ENCODE data around the gene ALMS1. TPM values are rescaled to one million over a fixed set of nuclear protein-coding genes. Genes with fewer than 3 reads are reported as not detected.
A peak's percentile ranks its signal among the peaks of the same experiment; 100 is the strongest.
"Not testable (repeated sequence)": the region's sequence is repeated elsewhere in the genome, so short reads cannot be mapped to it uniquely, and the experiment has no call there.

The ALMS1 gene
- total RNA-seq, 2 donors from 2014 or later: 34.2 to 44.5 TPM

- Histone ChIP-seq H3K36me3 (replicated peaks in 1 of 2; ENCODE audit: insufficient read depth in 1 of 2, low read depth in 2 of 2) (no peaks in the 10 kb centered on the region), H3K4me3 (no peak overlapping the region), H3K27ac (no peak overlapping the region), H3K9me3 (no peaks in the 10 kb centered on the region), H3K4me1 (no peaks in the 10 kb centered on the region), H3K27me3 (no peaks in the 10 kb centered on the region)
- 59 to 71% methylated on average over 5 of the region's 5 CpGs for WGBS, 2 donors
- DNase-seq (no peak), ATAC-seq (no peak)
- intact Hi-C loops (cut with DNase I): no loop called here
- TF ChIP-seq, protein P1, sequence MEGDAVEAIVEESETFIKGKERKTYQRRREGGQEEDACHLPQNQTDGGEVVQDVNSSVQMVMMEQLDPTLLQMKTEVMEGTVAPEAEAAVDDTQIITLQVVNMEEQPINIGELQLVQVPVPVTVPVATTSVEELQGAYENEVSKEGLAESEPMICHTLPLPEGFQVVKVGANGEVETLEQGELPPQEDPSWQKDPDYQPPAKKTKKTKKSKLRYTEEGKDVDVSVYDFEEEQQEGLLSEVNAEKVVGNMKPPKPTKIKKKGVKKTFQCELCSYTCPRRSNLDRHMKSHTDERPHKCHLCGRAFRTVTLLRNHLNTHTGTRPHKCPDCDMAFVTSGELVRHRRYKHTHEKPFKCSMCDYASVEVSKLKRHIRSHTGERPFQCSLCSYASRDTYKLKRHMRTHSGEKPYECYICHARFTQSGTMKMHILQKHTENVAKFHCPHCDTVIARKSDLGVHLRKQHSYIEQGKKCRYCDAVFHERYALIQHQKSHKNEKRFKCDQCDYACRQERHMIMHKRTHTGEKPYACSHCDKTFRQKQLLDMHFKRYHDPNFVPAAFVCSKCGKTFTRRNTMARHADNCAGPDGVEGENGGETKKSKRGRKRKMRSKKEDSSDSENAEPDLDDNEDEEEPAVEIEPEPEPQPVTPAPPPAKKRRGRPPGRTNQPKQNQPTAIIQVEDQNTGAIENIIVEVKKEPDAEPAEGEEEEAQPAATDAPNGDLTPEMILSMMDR (IDR thresholded peaks at IDR 0.05): no peak
- TF ChIP-seq POLR2A (IDR thresholded peaks at IDR 0.05): no peak
These were observed 41.6 kb upstream of the ALMS1 start for GRCh38 chr2:73343992-73344391.

- H3K9me3 ChIP-seq; ATAC-seq; H3K27ac ChIP-seq; H3K4me3 ChIP-seq; H3K36me3 ChIP-seq (replicated peaks in 1 of 2; ENCODE audit: insufficient read depth in 1 of 2, low read depth in 2 of 2); H3K4me1 ChIP-seq; DNase-seq; intact Hi-C loops (cut with DNase I); H3K27me3 ChIP-seq: not testable (repeated sequence)
- 86 to 87% methylated on average over 3 of the region's 3 CpGs for WGBS, 2 donors
These were observed 40.9 kb upstream of the ALMS1 start for GRCh38 chr2:73344747-73345146.

DNA sequence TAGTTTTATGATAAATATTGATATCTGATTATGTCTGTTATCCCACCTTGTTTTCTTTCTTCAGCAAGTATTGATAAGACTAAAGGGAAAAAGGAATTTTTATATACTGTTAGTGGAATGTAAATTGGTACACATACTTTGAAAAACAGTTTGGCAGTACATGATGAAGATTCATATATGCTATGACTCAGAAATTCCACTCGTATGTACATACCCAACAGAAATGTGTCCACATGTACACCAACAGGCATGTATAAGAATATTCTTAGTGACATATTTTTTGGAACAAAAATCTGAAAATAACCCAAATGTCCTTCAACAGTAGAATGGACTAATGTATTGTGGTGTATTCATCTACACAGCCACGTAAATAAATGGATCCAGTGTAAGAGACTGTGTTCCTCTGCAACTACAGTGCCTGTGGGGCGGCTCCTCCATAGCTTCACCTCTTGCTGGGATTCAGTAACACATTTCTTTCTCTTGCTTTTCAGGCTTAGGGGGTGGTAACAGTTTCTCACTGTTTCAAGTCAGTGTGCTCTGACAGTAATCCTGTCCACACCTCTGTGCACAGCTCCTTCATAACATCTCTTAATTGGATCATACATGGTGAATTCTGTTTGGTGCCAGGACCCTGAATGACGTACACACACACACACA is 35.5 kb upstream of the ALMS1 start:
- Histone ChIP-seq H3K27ac (no peak overlapping the region), H3K36me3 (replicated peaks in 1 of 2; ENCODE audit: insufficient read depth in 1 of 2, low read depth in 2 of 2) (no peaks in the 10 kb centered on the region), H3K4me3 (no peak overlapping the region), H3K4me1 (no peaks in the 10 kb centered on the region), H3K9me3 (no peaks in the 10 kb centered on the region), H3K27me3 (no peaks in the 10 kb centered on the region)
- intact Hi-C loops (cut with DNase I): no loop called here
- DNase-seq (no peak), ATAC-seq (no peak)
- no peak for TF ChIP-seq POLR2A (IDR thresholded peaks at IDR 0.05)
- TF ChIP-seq, protein P1 (IDR thresholded peaks at IDR 0.05): no peak
- 65% methylated on average over 4 of the region's 4 CpGs for WGBS, 2 donors

DNA sequence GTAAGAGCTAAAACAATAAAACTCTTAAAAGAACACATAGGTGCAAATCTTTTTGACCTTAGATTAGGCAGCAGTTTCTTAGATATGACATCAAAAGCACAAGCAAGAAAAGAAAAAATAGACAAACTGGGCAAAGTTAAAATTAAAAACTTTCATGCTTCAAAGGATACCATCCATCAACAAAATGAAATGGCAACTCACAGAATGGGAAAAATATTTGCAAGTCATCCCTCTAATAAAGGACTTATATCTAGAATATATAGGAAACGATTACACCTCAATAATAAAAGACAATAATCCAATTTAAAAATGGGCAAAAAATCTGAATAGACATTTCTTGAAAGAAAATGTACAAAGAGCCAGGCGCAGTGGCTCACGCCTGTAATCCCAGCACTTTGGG is 29.5 kb upstream of the ALMS1 start:
- Histone ChIP-seq H3K27ac (no peak overlapping the region), H3K27me3 (no peaks in the 10 kb centered on the region), H3K9me3 (no peaks in the 10 kb centered on the region), H3K36me3 (replicated peaks in 1 of 2; ENCODE audit: insufficient read depth in 1 of 2, low read depth in 2 of 2) (no peaks in the 10 kb centered on the region), H3K4me1 (no peaks in the 10 kb centered on the region), H3K4me3 (no peak overlapping the region)
- WGBS, 2 donors: 67 to 77% methylated on average over 3 of the region's 3 CpGs
- no peak for ATAC-seq
- TF ChIP-seq POLR2A (IDR thresholded peaks at IDR 0.05): no peak
- TF ChIP-seq, protein P1 (IDR thresholded peaks at IDR 0.05): no peak
- no peak for DNase-seq
- intact Hi-C loops (cut with DNase I): no loop called here

- intact Hi-C loops (cut with DNase I): no loop called here
- ATAC-seq: no peak
- WGBS, 2 donors: 14 to 18% methylated on average over 2 of the region's 2 CpGs
- H3K27me3 ChIP-seq: no peaks in the 10 kb centered on the region
- H3K27ac ChIP-seq: no peak overlapping the region
- TF ChIP-seq, protein P1 (IDR thresholded peaks at IDR 0.05): peak in 2 of 7 experiments; percentile 12 to 25
- no peak for TF ChIP-seq POLR2A (IDR thresholded peaks at IDR 0.05)
- no peak for DNase-seq
- H3K4me3 ChIP-seq: no peak overlapping the region
- H3K4me1 ChIP-seq: no peaks in the 10 kb centered on the region
- H3K9me3 ChIP-seq: no peaks in the 10 kb centered on the region
- no peaks in the 10 kb centered on the region for H3K36me3 ChIP-seq (replicated peaks in 1 of 2; ENCODE audit: insufficient read depth in 1 of 2, low read depth in 2 of 2)
These were observed 25.5 kb upstream of the ALMS1 start for GRCh38 chr2:73359915-73360697.
